HepG2 (cell line): ENCODE results near the gene USP10. TPM values are rescaled to one million over a fixed set of nuclear protein-coding genes. Genes with fewer than 3 reads are reported as not detected.
A peak's percentile ranks its signal among the peaks of the same experiment; 100 is the strongest.

Experiments used
- ATAC-seq: fragments of 200-7000 bp; cut with Tn5 transposase; 3 replicates; pipeline ENCODE4 v1.9.1; 2020; ENCODE audit warnings: mild to moderate bottlenecking, moderate library complexity
- BruUV-seq: library from RNA; stranded (reverse); fragments of 400-500 nt; replicated peaks from 2 replicates; lab custom pipeline; 2021; lab: Mats Ljungman, UMichigan
- CTCF ChIA-PET: fragments of 300-600 bp; formaldehyde crosslinking; extraction: SDS; loops from one replicate; lab custom pipeline; 2021; ENCODE audit warnings: low total read pairs, inconsistent platforms, low intra/inter-chr PET ratio; lab: Yijun Ruan, JAX
- POLR2A ChIA-PET: fragments of 350-600 bp; sonication (Branson Sonifier 250); formaldehyde crosslinking; loops from one replicate; lab custom pipeline; 2020; ENCODE audit warnings: antibody characterized with exemption, inconsistent platforms; lab: Yijun Ruan, JAX
- DNase-seq: peaks from one replicate; pipeline ENCODE4 v3.0.0-alpha.2; 2015; ENCODE audit warnings: low spot score
- FAIRE-seq: peaks from 3 replicates; lab custom pipeline; 2011; peaks lifted over from hg19 to GRCh38; lab: Jason Lieb, UNC
- H2AFZ ChIP-seq: one replicate; pipeline ENCODE4 v1.6.1; 2011; ENCODE audit warnings: low read length, inconsistent platforms
- H3K27ac ChIP-seq: fragments of 300-600 bp; 3 replicates; pipeline ENCODE4 v1.8.0; 2011; ENCODE audit warnings: mixed run types, mild to moderate bottlenecking, mixed read lengths, low read length, inconsistent platforms; ENCODE audit not compliant: insufficient read depth; ENCODE audit errors: extremely low read length
- H3K27me3 ChIP-seq, 2 experiments: fragments of 200-600 bp in 1 of 2; 2 replicates in 1 of 2; 3 replicates in 1 of 2; pipeline versions ENCODE4 v1.6.0 to v1.8.0; 2011; ENCODE audit warnings: low read length in 2 of 2, mild to moderate bottlenecking in 2 of 2, moderate library complexity in 2 of 2, inconsistent platforms in 1 of 2; ENCODE audit not compliant: insufficient read depth in 2 of 2, control insufficient read depth in 1 of 2
- H3K36me3 ChIP-seq, 2 experiments: fragments of 200-600 bp in 1 of 2; replicated peaks in 1 of 2; 2 replicates in 1 of 2; 3 replicates in 1 of 2; pipeline versions ENCODE4 v1.5.1 to v1.8.0; 2011; ENCODE audit warnings: low read length in 2 of 2, inconsistent platforms in 1 of 2; ENCODE audit not compliant: insufficient read depth in 2 of 2, control insufficient read depth in 1 of 2
- H3K4me1 ChIP-seq: 2 replicates; pipeline ENCODE4 v1.5.1; 2012; ENCODE audit warnings: low read length, inconsistent platforms; ENCODE audit not compliant: insufficient read depth
- H3K4me2 ChIP-seq: 2 replicates; pipeline ENCODE4 v1.6.0; 2011; ENCODE audit warnings: low read depth, low read length, inconsistent platforms
- H3K4me3 ChIP-seq, 3 experiments: fragments of 200-600 bp in 1 of 3; sonication (generic), shearing (Covaris generic) in 1 of 3; replicated peaks in 1 of 3; 2 replicates each; pipeline ENCODE4 v1.5.1; 2011 to 2016; ENCODE audit warnings: low read length in 3 of 3, inconsistent platforms in 2 of 3, low read depth in 2 of 3, mild to moderate bottlenecking in 2 of 3, control low read depth in 1 of 3, mixed read lengths in 1 of 3; ENCODE audit not compliant: insufficient read depth in 1 of 3
- H3K79me2 ChIP-seq: one replicate; pipeline ENCODE4 v1.6.1; 2011; ENCODE audit warnings: low read length, inconsistent platforms; ENCODE audit not compliant: insufficient read depth
- H3K9ac ChIP-seq: 2 replicates; pipeline ENCODE4 v1.6.0; 2011; ENCODE audit warnings: mild to moderate bottlenecking, low read depth, low read length, inconsistent platforms; ENCODE audit not compliant: insufficient read depth
- H3K9me3 ChIP-seq: 2 replicates; pipeline ENCODE4 v1.5.1; 2012; ENCODE audit warnings: mild to moderate bottlenecking, low read length
- H4K20me1 ChIP-seq: 2 replicates; pipeline ENCODE4 v1.6.0; 2011; ENCODE audit warnings: inconsistent platforms, mild to moderate bottlenecking, low read length, moderate library complexity; ENCODE audit not compliant: insufficient read depth
- ATRX ChIP-seq: sonication (generic); formaldehyde crosslinking; IDR thresholded peaks from 2 replicates; pipeline ENCODE4 v1.4.0; 2020; ENCODE audit warnings: missing genetic modification reagents, borderline replicate concordance
- GATA4 ChIP-seq: sonication (generic); IDR thresholded peaks from 2 replicates; pipeline ENCODE4 v1.6.1; 2016; ENCODE audit warnings: antibody characterized with exemption, low read depth, borderline replicate concordance
- HOXA5 ChIP-seq: sonication (generic); formaldehyde crosslinking; IDR thresholded peaks from 2 replicates; pipeline ENCODE4 v1.4.0; 2020; ENCODE audit warnings: missing genetic modification reagents
- IKZF1 ChIP-seq: fragments of 450-650 bp; IDR thresholded peaks from 2 replicates; pipeline ENCODE4 v1.7.1; 2016
- RBM22 ChIP-seq: fragments of 200-400 bp; formaldehyde crosslinking; optimal IDR thresholded peaks from 2 replicates; pipeline ENCODE3; 2017; ENCODE audit warnings: mild to moderate bottlenecking, low read length, moderate library complexity
- RNF2 ChIP-seq: fragments of 450-650 bp; conservative IDR thresholded peaks from 2 replicates; pipeline ENCODE4 v1.6.1; 2016; ENCODE audit warnings: low read depth
- TOPORS ChIP-seq: sonication (generic); formaldehyde crosslinking; IDR thresholded peaks from 2 replicates; pipeline ENCODE4 v1.8.0; 2023; ENCODE audit warnings: mild to moderate bottlenecking, missing genetic modification reagents
- ZNF761 ChIP-seq: sonication (generic); formaldehyde crosslinking; conservative IDR thresholded peaks from 2 replicates; pipeline ENCODE4 v1.4.0; 2020; ENCODE audit warnings: mild to moderate bottlenecking, missing genetic modification reagents
- WGBS: methylation state at CpG from one replicate; pipeline ENCODE4 v1.1.6; 2017; ENCODE audit warnings: low lambda C conversion rate; 5-methylcytosine and 5-hydroxymethylcytosine counted together
- in situ Hi-C: cut with HindIII; loops from 2 replicates; pipeline ENCODE4 v1.10.0; 2017; ENCODE audit warnings: low pct_unique_long_range_greater_than_20kb; ENCODE audit not compliant: extremely low pct_ligation_motif_present
- intact Hi-C: fragments of 100-400 bp; cut with micrococcal nuclease; formaldehyde crosslinking; loops from one replicate; pipeline ENCODE4 v1.10.0; 2022; ENCODE audit not compliant: unreplicated experiment
- polyA plus RNA-seq, 8 experiments: library from polyadenylated mRNA; depleted of rRNA in 3 of 8; stranded (reverse) in 7 of 8; unstranded in 1 of 8; fragments of >200 nt; fragmentation: Illumina TruSeq in 4 of 8; extraction: Trizol in 4 of 8; gene quantifications; 2 replicates each; pipeline versions ENCODE4 v1.2.1 to v1.2.3, GENCODE V29; 2011 to 2016; ENCODE audit warnings: low read depth in 4 of 8, missing spikeins in 1 of 8, mixed read lengths in 1 of 8; ENCODE audit not compliant: insufficient read depth in 1 of 8
- total RNA-seq, 5 experiments: library from RNA; depleted of rRNA; stranded (reverse); fragments of >200 nt; fragmentation: Illumina TruSeq; extraction: Trizol; gene quantifications; 2 replicates each; pipeline ENCODE4 v1.2.3, GENCODE V29; 2016; ENCODE audit warnings: low read depth in 1 of 5
- TF ChIP-seq, protein P1 (sequence below): sonication (generic); formaldehyde crosslinking; IDR thresholded peaks from 2 replicates; pipeline ENCODE4 v1.8.0; 2022; ENCODE audit warnings: missing genetic modification reagents, mild to moderate bottlenecking, inconsistent platforms, borderline replicate concordance

USP10 gene
- total and polyA plus RNA-seq, 2 of the 13 experiments (the other 11 are each of a cell fraction or from before 2014, with no cell fraction given) = 79.1 to 122 TPM

DNA sequence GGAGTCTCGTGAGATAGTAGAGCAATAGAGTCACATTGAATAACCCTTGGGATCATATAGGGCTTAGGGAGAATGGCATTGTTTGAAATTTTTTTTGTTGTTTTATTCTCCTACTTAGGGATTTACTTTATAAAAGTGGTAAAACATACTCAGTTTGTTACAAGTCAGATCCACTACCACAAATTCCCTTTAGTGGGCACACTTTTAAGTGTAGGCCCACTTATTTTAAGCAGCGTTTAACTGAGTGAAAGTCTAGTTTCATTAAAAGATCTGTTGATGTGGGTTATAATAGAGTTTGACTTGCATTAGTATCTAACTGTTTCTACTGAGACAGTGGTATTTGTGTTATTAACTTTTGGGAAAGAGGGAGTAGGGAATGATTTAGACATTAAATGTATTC lies 49.3 kb downstream of the USP10 start (continued):
- no peak for TF ChIP-seq RNF2
- no peak for TF ChIP-seq GATA4
- TF ChIP-seq TOPORS (CRISPR knock-in tag) = no peak
- no peak for TF ChIP-seq IKZF1

DNA sequence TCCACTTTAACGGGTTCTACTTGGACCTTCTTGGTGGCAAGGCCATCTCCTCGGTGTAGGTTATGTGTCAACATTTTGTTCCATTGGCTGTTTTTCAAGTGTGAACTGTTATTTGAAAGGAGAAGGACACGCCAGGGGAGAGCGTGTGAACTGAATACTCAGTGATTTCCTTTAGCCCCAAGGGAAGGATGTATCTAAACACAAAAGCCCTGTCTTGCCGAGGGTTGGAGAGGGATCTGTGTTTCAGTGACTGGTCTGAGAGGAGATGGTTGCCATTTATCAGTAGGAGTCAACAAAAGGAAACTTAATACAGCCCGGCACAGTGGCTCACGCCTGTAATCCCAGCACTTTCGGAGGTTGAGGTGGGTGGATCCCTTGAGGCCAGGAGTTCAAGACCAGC lies 50.0 kb downstream of the USP10 start:
- in situ Hi-C loops = loop anchor here (5.0 kb wide), 1 partner anchor 47 kb away; no protein-coding TSS in a partner anchor
- Histone ChIP-seq H3K36me3 (peaks cover 19 to 52% of the 10 kb centered on the region in 2 experiments), H3K27ac (no peak overlapping the region), H4K20me1 (peaks cover 41% of the 10 kb centered on the region), H3K9ac (no peak overlapping the region), H3K4me1 (peaks cover 13% of the 10 kb centered on the region), H3K27me3 (no peaks in the 10 kb centered on the region), H3K4me2 (no peak overlapping the region), H3K4me3 (no peak overlapping the region), H3K9me3 (no peaks in the 10 kb centered on the region), H2AFZ (no peak overlapping the region), H3K79me2 (peaks cover 58% of the 10 kb centered on the region)
- DNase-seq (no peak), ATAC-seq (no peak), FAIRE-seq (no peak)
- intact Hi-C loops = no loop called here
- ChIA-PET CTCF (no interaction called here), POLR2A (no interaction called here)
- no TSS peak for BruUV-seq
- 98% methylated on average over 8 of the region's 8 CpGs for WGBS
- no peak for TF ChIP-seq HOXA5
- no peak for TF ChIP-seq ZNF761 (CRISPR knock-in tag)
- TF ChIP-seq ATRX = no peak
- TF ChIP-seq, protein P1, sequence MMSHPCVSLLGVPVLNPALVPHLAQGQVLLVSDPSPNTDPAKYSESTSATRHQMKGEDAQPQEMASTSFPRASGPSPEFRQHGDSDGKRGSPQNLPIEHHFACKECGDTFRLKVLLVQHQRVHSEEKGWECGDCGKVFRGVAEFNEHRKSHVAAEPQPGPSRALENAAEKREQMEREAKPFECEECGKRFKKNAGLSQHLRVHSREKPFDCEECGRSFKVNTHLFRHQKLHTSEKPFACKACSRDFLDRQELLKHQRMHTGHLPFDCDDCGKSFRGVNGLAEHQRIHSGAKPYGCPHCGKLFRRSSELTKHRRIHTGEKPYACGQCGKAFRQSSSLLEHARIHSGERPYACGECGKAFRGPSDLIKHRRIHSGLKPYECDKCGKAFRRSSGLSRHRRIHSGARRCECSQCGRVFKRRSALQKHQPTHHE = no peak
- TF ChIP-seq RBM22 = peak; percentile 77
